ENCODE results near the gene TUT7. TPM values are rescaled to one million over a fixed set of nuclear protein-coding genes. Genes with fewer than 3 reads are reported as not detected.
A peak's percentile ranks its signal among the peaks of the same experiment; 100 is the strongest.

The TUT7 gene
- total RNA-seq, 3 donors from 2014 or later = 30.7 to 49.1 (median 36.8) TPM

- Histone ChIP-seq H3K9me3 (no peaks in the 10 kb centered on the region), H3K4me1 (ENCODE audit: low read depth) (peaks cover 13% of the 10 kb centered on the region), H3K4me3 (no peak overlapping the region), H3K36me3 (ENCODE audit: low read depth) (no peaks in the 10 kb centered on the region)
- no peak for DNase-seq
- no peak for ATAC-seq
- no peak for TF ChIP-seq CTCF (IDR thresholded peaks at IDR 0.05)
- intact Hi-C loops (cut with DNase I, micrococcal nuclease) = no loop called here
Observed at GRCh38 chr9:86277072-86277471, 77.1 kb downstream of the TUT7 start.

GRCh38 chr9:86275962-86276361 is 78.2 kb downstream of the TUT7 start:
- intact Hi-C loops (cut with DNase I, micrococcal nuclease) = no loop called here
- Histone ChIP-seq H3K9me3 (no peaks in the 10 kb centered on the region), H3K4me1 (ENCODE audit: low read depth) (peaks cover 8% of the 10 kb centered on the region), H3K36me3 (ENCODE audit: low read depth) (no peaks in the 10 kb centered on the region), H3K4me3 (no peak overlapping the region)
- no peak for DNase-seq
- no peak for ATAC-seq
- TF ChIP-seq CTCF (IDR thresholded peaks at IDR 0.05) = no peak

- no peaks in the 10 kb centered on the region for H3K36me3 ChIP-seq (ENCODE audit: low read depth)
- no peak for TF ChIP-seq CTCF (IDR thresholded peaks at IDR 0.05)
- no peak for ATAC-seq
- peaks cover 3% of the 10 kb centered on the region for H3K4me1 ChIP-seq (ENCODE audit: low read depth)
- H3K9me3 ChIP-seq = no peaks in the 10 kb centered on the region
- DNase-seq = no peak
- intact Hi-C loops (cut with DNase I, micrococcal nuclease) = no loop called here
- H3K4me3 ChIP-seq = no peak overlapping the region
Observed at GRCh38 chr9:86274821-86275643, 79.2 kb downstream of the TUT7 start.

GRCh38 chr9:86272221-86272620 is 82.0 kb downstream of the TUT7 start:
- H3K36me3 ChIP-seq (ENCODE audit: low read depth) = no peaks in the 10 kb centered on the region
- no peak overlapping the region for H3K4me3 ChIP-seq
- ATAC-seq (peak; percentile 87), DNase-seq (peak in 1 of 3 donors; percentile 16)
- no peaks in the 10 kb centered on the region for H3K9me3 ChIP-seq
- TF ChIP-seq CTCF (IDR thresholded peaks at IDR 0.05) = no peak
- H3K4me1 ChIP-seq (ENCODE audit: low read depth) = no peaks in the 10 kb centered on the region
- intact Hi-C loops (cut with DNase I, micrococcal nuclease) = no loop called here

- intact Hi-C loops (cut with DNase I, micrococcal nuclease) = no loop called here
- H3K36me3 ChIP-seq (ENCODE audit: low read depth) = no peaks in the 10 kb centered on the region
- DNase-seq = no peak
- no peaks in the 10 kb centered on the region for H3K4me1 ChIP-seq (ENCODE audit: low read depth)
- no peaks in the 10 kb centered on the region for H3K9me3 ChIP-seq
- no peak for ATAC-seq
- H3K4me3 ChIP-seq = no peak overlapping the region
- no peak for TF ChIP-seq CTCF (IDR thresholded peaks at IDR 0.05)
Observed at GRCh38 chr9:86263876-86264275, 90.3 kb downstream of the TUT7 start.
